GM23248 (cell line): Measurements from ENCODE around the gene CCN2.

ENCODE experiments used
- EZH2 ChIP-seq: fragments of 200-600 bp; sonication (generic); IDR thresholded peaks from 2 replicates; pipeline ENCODE4 v1.6.1; 2018; ENCODE audit warnings: antibody characterized with exemption, mild to moderate bottlenecking; ENCODE audit not compliant: insufficient read depth, poor library complexity, severe bottlenecking
- EZH2phosphoT487 ChIP-seq: fragments of 200-600 bp; sonication (generic); IDR thresholded peaks from 2 replicates; pipeline ENCODE4 v1.6.1; 2018; ENCODE audit warnings: antibody characterized with exemption, moderate library complexity, mild to moderate bottlenecking, low read depth; ENCODE audit not compliant: insufficient read depth

- TF ChIP-seq EZH2 (no peak), EZH2phosphoT487 (no peak)
These were observed 5.2 kb downstream of the CCN2 start for GRCh38 chr6:131945971-131946370.
